A549 (cell line): ENCODE data around the gene SLAMF1.

Experiments used
- CHD2 ChIP-seq: fragments of 150-350 bp; IDR thresholded peaks from 2 replicates; pipeline ENCODE4 v1.6.1; 2014; ENCODE audit warnings: low read length; ENCODE audit not compliant: partially characterized antibody
- CTCF ChIP-seq: fragments of >200 bp; sonication (Bioruptor Twin); formaldehyde crosslinking; IDR thresholded peaks from 3 replicates; pipeline ENCODE4 v1.5.1; 2016
- HES2 ChIP-seq: fragments of >200 bp; sonication (Bioruptor Twin); formaldehyde crosslinking; IDR thresholded peaks from 2 replicates; pipeline ENCODE4 v1.6.1; 2016
- HMGXB4 ChIP-seq: fragments of 250-450 bp; sonication (Bioruptor Pico); IDR thresholded peaks from 2 replicates; pipeline ENCODE4 v1.5.0; 2021; ENCODE audit warnings: mild to moderate bottlenecking, moderate library complexity, borderline replicate concordance
- JUN ChIP-seq, 2 experiments: fragments of >200 bp; sonication (Bioruptor Twin); formaldehyde crosslinking; IDR thresholded peaks; 2 replicates in 1 of 2; 3 replicates in 1 of 2; pipeline ENCODE4 v1.6.1; 2016 to 2017
- MAX ChIP-seq: IDR thresholded peaks from 2 replicates; pipeline ENCODE4 v1.6.1; 2012
- MYC ChIP-seq: IDR thresholded peaks from 2 replicates; pipeline ENCODE4 v1.6.1; 2012; ENCODE audit warnings: mild to moderate bottlenecking, inconsistent platforms, low read length, improper control_type of control experiment, borderline replicate concordance
- PBX3 ChIP-seq: IDR thresholded peaks from 2 replicates; pipeline ENCODE4 v1.6.1; 2012
- PHF8 ChIP-seq: fragments of 200-600 bp; sonication (generic); IDR thresholded peaks from 2 replicates; pipeline ENCODE4 v1.6.1; 2016; ENCODE audit warnings: low read depth, mild to moderate bottlenecking, antibody characterized with exemption, moderate library complexity, borderline replicate concordance
- POLR2A ChIP-seq: IDR thresholded peaks from 2 replicates; pipeline ENCODE4 v1.6.1; 2012; ENCODE audit warnings: mild to moderate bottlenecking, low read length
- RFX5 ChIP-seq: fragments of 450-650 bp; IDR thresholded peaks from 2 replicates; pipeline ENCODE4 v1.7.1; 2014; ENCODE audit warnings: antibody characterized with exemption, mild to moderate bottlenecking, moderate library complexity
- RNF2 ChIP-seq: fragments of 200-600 bp; sonication (generic); IDR thresholded peaks from 2 replicates; pipeline ENCODE4 v1.6.1; 2016; ENCODE audit warnings: low read depth, mild to moderate bottlenecking, antibody characterized with exemption, moderate library complexity, borderline replicate concordance
- SMC3 ChIP-seq: fragments of >200 bp; sonication (Bioruptor Twin); formaldehyde crosslinking; IDR thresholded peaks from 3 replicates; pipeline ENCODE4 v1.6.1; 2018; ENCODE audit warnings: inconsistent platforms
- TP53 ChIP-seq: fragments of 250-450 bp; sonication (Bioruptor Pico); IDR thresholded peaks from 2 replicates; pipeline ENCODE4 v1.5.0; 2021; ENCODE audit warnings: mild to moderate bottlenecking, moderate library complexity

GRCh38 chr1:160614410-160614809, 32.4 kb downstream of the SLAMF1 start:
- TF ChIP-seq MAX, result no peak
- no peak for TF ChIP-seq CTCF
- no peak for TF ChIP-seq MYC
- no peak for TF ChIP-seq POLR2A
- no peak for TF ChIP-seq RNF2
- TF ChIP-seq JUN (IDR thresholded peaks at IDR 0.05), result no peak
- TF ChIP-seq HMGXB4 (CRISPR knock-in tag), result no peak
- no peak for TF ChIP-seq CHD2
- TF ChIP-seq SMC3, result no peak
- TF ChIP-seq RFX5, result no peak
- no peak for TF ChIP-seq TP53 (CRISPR knock-in tag)
- TF ChIP-seq HES2, result no peak
- TF ChIP-seq PHF8, result no peak
- TF ChIP-seq PBX3, result no peak
